PC-9 (cell line): Measurements from ENCODE around the gene MRPL45. TPM values are rescaled to one million over a fixed set of nuclear protein-coding genes. Genes with fewer than 3 reads are reported as not detected.

Experiments
- BruUV-seq: library from RNA; stranded (reverse); fragments of 400-500 nt; replicated peaks from 2 replicates; lab custom pipeline; 2021; lab: Mats Ljungman, UMichigan
- CTCF ChIA-PET: fragments of 300-600 bp; sonication (Branson Sonifier 250); formaldehyde crosslinking; loops from one replicate; lab custom pipeline; 2022; ENCODE audit warnings: antibody characterized with exemption; lab: Charles Lee
- POLR2A ChIA-PET: fragments of 300-600 bp; sonication (Branson Sonifier 250); formaldehyde crosslinking; loops from one replicate; lab custom pipeline; 2022; ENCODE audit warnings: antibody characterized with exemption; ENCODE audit not compliant: unreplicated experiment; lab: Charles Lee
- DNase-seq, 2 experiments: peaks; one replicate each; pipeline versions ENCODE4 v3.0.0 to v3.0.0-alpha.2; 2015 to 2022; ENCODE audit warnings: mixed read lengths in 1 of 2
- H2AFZ ChIP-seq: fragments of 200-600 bp; sonication (generic); 2 replicates; pipeline ENCODE4 v1.8.1; 2017; ENCODE audit warnings: antibody characterized with exemption
- H3F3A ChIP-seq: fragments of 200-600 bp; sonication (generic); 2 replicates; pipeline ENCODE4 v1.8.1; 2017; ENCODE audit warnings: antibody characterized with exemption, mild to moderate bottlenecking, low read depth; ENCODE audit not compliant: insufficient read depth
- H3K27ac ChIP-seq: fragments of 200-600 bp; sonication (generic); 2 replicates; pipeline ENCODE4 v1.6.1; 2016; ENCODE audit warnings: mixed run types
- H3K27me3 ChIP-seq: fragments of 200-600 bp; sonication (generic); 2 replicates; pipeline ENCODE4 v1.6.1; 2016; ENCODE audit warnings: low read depth, mixed run types; ENCODE audit not compliant: insufficient read depth
- H3K36me3 ChIP-seq: fragments of 200-600 bp; sonication (generic); 2 replicates; pipeline ENCODE4 v1.6.1; 2016; ENCODE audit warnings: low read depth, mixed run types
- H3K4me1 ChIP-seq: fragments of 200-600 bp; sonication (generic); replicated peaks from 2 replicates; pipeline ENCODE4 v1.6.1; 2016; ENCODE audit warnings: mixed run types; ENCODE audit not compliant: insufficient read depth
- H3K4me2 ChIP-seq: fragments of 200-600 bp; sonication (generic); 2 replicates; pipeline ENCODE4 v1.6.1; 2017; ENCODE audit warnings: mixed run types
- H3K4me3 ChIP-seq: fragments of 200-600 bp; sonication (generic); 2 replicates; pipeline ENCODE4 v1.6.1; 2016; ENCODE audit warnings: mixed run types
- H3K79me2 ChIP-seq: fragments of 200-600 bp; sonication (generic); 2 replicates; pipeline ENCODE4 v1.6.1; 2017; ENCODE audit warnings: low read depth, mixed run types
- H3K9me2 ChIP-seq: fragments of 200-600 bp; sonication (generic); 2 replicates; pipeline ENCODE4 v1.8.1; 2017; ENCODE audit warnings: mild to moderate bottlenecking; ENCODE audit not compliant: insufficient read depth
- H3K9me3 ChIP-seq: fragments of 200-600 bp; sonication (generic); 2 replicates; pipeline ENCODE4 v1.8.1; 2016; ENCODE audit warnings: low read depth; ENCODE audit not compliant: insufficient read depth
- H4K20me1 ChIP-seq: fragments of 200-600 bp; sonication (generic); 2 replicates; pipeline ENCODE4 v1.8.1; 2017; ENCODE audit not compliant: insufficient read depth
- EZH2 ChIP-seq: fragments of 200-600 bp; sonication (generic); IDR thresholded peaks from 2 replicates; pipeline ENCODE4 v1.8.0; 2017; ENCODE audit warnings: antibody characterized with exemption, low read depth
- intact Hi-C: fragments of 100-400 bp; cut with micrococcal nuclease; formaldehyde crosslinking; loops from one replicate; pipeline ENCODE4 v1.10.0; 2022; ENCODE audit not compliant: unreplicated experiment
- total RNA-seq: library from RNA; stranded (reverse); gene quantifications from 2 replicates; pipeline ENCODE4 v1.2.3, GENCODE V29; 2021
- TF ChIP-seq, protein P1 (sequence below): fragments of 200-600 bp; sonication (generic); conservative IDR thresholded peaks from 2 replicates; pipeline ENCODE4 v1.6.1; 2017; ENCODE audit warnings: mixed run types, antibody characterized with exemption, mild to moderate bottlenecking, moderate library complexity

The MRPL45 gene
- total RNA-seq, 1 experiment from 2014 or later, result 56.2 TPM

DNA sequence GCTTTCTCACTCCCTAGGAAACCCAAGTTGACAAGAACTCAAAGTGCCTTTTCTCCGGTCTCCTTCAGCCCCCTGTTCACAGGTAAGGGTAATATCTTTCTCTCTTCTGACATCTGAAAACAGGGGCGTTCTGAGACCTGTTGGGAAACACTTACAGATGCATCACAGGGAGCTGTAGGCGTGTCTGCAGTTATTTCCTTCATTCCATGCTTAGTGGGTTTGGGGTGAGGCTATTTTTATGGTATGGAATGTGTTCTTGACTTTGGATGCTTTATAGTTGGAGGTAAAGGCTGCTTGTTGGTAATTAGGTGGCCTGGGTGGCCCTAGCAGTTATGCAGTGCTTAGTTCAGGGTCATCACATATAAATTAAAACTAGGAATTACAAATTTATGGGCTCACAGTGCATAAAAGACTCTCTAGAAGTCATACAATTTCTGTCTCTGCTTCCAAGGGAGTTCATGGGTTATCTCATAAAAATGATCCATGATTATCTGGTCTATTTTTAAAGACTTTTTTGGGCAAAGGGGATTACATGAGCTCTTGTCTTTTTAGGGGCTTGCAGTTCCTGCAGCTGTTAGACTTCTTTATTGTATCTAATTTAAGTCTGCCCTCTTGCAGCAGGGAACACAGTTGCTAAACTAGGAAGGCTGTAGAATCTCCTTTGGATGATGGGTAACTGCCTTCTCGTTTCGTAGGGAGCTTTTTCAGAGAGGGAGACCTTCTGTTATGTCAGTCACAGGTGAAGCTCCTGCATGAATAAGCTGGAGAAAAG lies 64.9 kb downstream of the MRPL45 start:
- Histone ChIP-seq H3K9me3 (no peaks in the 10 kb centered on the region), H3K27ac (peak overlapping the region; percentile 46), H3K9me2 (no peaks in the 10 kb centered on the region), H3K36me3 (no peaks in the 10 kb centered on the region), H3K4me3 (no peak overlapping the region), H3F3A (peaks cover 6% of the 10 kb centered on the region; the same call in 1 of the 2 replicates), H3K27me3 (no peaks in the 10 kb centered on the region), H3K79me2 (peaks cover 21% of the 10 kb centered on the region), H3K4me2 (peak overlapping the region; percentile 37), H4K20me1 (0 out of 2 replicates have a peak, but pooled peaks cover 7% of the 10 kb centered on the region), H3K4me1 (peaks cover 19% of the 10 kb centered on the region), H2AFZ (no peak overlapping the region)
- no peak for TF ChIP-seq EZH2
- TF ChIP-seq, protein P1, sequence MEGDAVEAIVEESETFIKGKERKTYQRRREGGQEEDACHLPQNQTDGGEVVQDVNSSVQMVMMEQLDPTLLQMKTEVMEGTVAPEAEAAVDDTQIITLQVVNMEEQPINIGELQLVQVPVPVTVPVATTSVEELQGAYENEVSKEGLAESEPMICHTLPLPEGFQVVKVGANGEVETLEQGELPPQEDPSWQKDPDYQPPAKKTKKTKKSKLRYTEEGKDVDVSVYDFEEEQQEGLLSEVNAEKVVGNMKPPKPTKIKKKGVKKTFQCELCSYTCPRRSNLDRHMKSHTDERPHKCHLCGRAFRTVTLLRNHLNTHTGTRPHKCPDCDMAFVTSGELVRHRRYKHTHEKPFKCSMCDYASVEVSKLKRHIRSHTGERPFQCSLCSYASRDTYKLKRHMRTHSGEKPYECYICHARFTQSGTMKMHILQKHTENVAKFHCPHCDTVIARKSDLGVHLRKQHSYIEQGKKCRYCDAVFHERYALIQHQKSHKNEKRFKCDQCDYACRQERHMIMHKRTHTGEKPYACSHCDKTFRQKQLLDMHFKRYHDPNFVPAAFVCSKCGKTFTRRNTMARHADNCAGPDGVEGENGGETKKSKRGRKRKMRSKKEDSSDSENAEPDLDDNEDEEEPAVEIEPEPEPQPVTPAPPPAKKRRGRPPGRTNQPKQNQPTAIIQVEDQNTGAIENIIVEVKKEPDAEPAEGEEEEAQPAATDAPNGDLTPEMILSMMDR, result no peak
- intact Hi-C loops, result no loop called here
- ChIA-PET POLR2A (interaction anchor here (0.6 kb wide), 1 partner anchor 1089 kb away, joined by 16 read pairs; the partner anchor contains the start of gene MED1), CTCF (interaction anchor here (1.5 kb wide), 1 partner anchor 13 kb away, joined by 4 read pairs; no protein-coding TSS in a partner anchor)
- BruUV-seq, result no TSS peak
- peak; percentile 12 to 84 for DNase-seq

DNA sequence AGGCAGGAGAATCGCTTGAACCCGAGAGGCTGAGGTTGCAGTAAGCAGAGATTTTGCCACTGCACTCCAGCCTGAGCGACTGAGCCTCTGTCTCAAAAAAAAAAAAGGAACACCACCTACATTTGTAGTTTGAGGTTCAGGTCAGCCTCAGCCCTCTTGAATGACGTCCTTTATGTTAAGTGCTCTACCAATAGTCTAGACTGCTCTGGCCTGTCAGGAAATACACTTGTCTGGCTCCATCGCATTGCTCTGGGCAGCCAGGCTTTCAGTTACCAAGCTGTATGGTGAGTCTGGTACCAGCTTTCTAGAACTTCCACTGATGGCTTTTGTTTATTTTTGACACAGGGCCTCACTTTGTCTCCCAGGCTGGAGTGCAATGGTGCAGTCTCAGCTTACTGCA lies 66.0 kb downstream of the MRPL45 start:
- Histone ChIP-seq H4K20me1 (0 out of 2 replicates have a peak, but pooled peaks cover 5% of the 10 kb centered on the region), H3K27ac (no peak overlapping the region), H3K36me3 (no peaks in the 10 kb centered on the region), H2AFZ (no peak overlapping the region), H3K9me2 (no peaks in the 10 kb centered on the region), H3K79me2 (peaks cover 10% of the 10 kb centered on the region), H3K4me3 (no peak overlapping the region), H3K9me3 (no peaks in the 10 kb centered on the region), H3K4me1 (peaks cover 19% of the 10 kb centered on the region), H3K4me2 (no peak overlapping the region), H3K27me3 (no peaks in the 10 kb centered on the region), H3F3A (peaks cover 6% of the 10 kb centered on the region; the same call in 1 of the 2 replicates)
- DNase-seq, result no peak
- no peak for TF ChIP-seq EZH2
- TF ChIP-seq, protein P1, result no peak
- no TSS peak for BruUV-seq
- POLR2A ChIA-PET, result no interaction called here
- intact Hi-C loops, result no loop called here
- CTCF ChIA-PET, result no interaction called here

DNA sequence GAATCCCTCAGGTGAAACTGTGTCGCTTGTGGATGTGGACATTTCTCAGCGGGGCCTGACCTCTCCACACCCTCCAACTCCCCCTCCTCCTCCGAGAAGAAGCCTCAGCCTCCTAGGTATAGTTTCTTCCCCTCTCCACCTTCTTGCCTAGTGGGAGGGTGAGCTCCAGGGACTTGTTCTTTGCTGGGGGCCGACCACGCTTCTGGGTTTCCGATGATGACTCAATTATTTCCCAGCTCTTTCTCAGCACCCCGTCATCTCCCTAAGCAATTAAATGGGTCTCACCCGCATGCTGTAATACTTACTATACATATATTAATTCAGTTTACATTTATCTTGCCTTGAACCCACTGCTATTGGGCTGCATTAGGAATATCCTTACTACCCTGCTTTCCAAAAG lies 67.8 kb downstream of the MRPL45 start:
- CTCF ChIA-PET, result no interaction called here
- TF ChIP-seq, protein P1, result no peak
- TF ChIP-seq EZH2, result no peak

More for the DNA sequence above, 67.8 kb downstream of the MRPL45 start:
- Histone ChIP-seq H3K9me2 (no peaks in the 10 kb centered on the region), H4K20me1 (no peaks in the 10 kb centered on the region), H3K36me3 (no peaks in the 10 kb centered on the region), H3K27ac (no peak overlapping the region), H3K9me3 (no peaks in the 10 kb centered on the region), H3F3A (0 out of 2 replicates have a peak, but pooled peaks cover 6% of the 10 kb centered on the region), H3K4me1 (peaks cover 19% of the 10 kb centered on the region), H3K27me3 (no peaks in the 10 kb centered on the region), H3K4me2 (no peak overlapping the region), H2AFZ (no peak overlapping the region), H3K4me3 (no peak overlapping the region), H3K79me2 (no peaks in the 10 kb centered on the region)
- POLR2A ChIA-PET, result no interaction called here
- BruUV-seq, result no TSS peak
- intact Hi-C loops, result no loop called here
- no peak for DNase-seq
